Ramos (cell line): ENCODE data around the gene ALAS2.
"Not testable (repeated sequence)": the region's sequence is repeated elsewhere in the genome, so short reads cannot be mapped to it uniquely, and the experiment has no call there.

ENCODE experiments used
- in situ Hi-C: fragments of 300-500 bp; cut with MboI; formaldehyde crosslinking; loops from one replicate; pipeline ENCODE4 v1.14.3; 2022; ENCODE audit warnings: low sequenced_read_pairs; ENCODE audit not compliant: unreplicated experiment

ALAS2 gene

DNA sequence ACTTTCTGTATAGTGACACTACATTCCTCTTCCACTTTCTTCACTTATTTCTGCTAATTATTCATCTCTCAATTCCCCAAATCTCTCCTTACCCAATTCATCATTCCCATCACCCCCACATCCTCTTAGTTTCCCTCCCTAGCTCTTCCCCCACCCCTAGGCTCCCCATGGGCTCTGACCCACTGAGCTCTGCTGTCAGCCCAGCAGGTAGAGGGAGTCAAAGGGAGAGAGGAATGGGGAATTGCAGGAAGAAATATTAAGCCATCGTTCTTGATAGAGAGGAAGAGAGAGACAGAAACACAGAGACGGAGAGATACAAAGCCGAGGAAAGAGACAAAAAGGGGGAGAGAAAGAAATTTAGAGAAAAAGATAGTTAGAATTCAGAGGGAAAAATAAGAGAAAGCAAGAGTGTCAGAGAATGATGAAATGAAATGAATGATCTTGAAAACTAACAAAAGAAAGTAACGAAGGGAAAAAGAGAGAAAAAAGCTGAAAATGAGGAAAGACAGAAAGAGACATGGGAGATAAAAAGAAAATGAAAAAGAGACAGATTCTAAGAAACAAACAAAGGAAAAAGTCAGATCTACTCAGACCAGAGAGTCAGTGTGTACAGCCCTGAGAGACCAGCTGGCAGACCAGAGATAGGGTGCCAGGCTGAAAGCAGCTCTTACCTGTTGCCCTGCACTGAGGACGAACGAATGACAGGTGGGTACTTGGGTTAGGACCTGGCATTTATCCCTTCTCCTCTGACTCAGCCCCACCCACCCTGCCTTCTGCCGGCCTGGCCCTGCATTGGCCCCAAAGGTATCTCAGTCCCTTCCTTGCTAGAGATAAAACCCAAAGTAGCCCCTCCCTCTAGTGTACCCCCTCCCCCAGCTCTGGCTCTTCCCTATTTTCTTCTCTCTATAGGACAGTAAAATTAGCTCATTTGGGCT, at the start of gene ALAS2:
Gene ALAS2 (minus strand): TSS at position 707 of the 935 bp plus-strand sequence. CDS start 4,977 bp downstream, outside the sequence.
- in situ Hi-C loops, result no loop called here

GRCh38 chrX:55074851-55075467, 44.2 kb upstream of the ALAS2 start, which contains the start of gene PAGE2B:
Gene PAGE2B, plus strand, starts transcription at chrX:55075030. Its CDS starts 1,012 bp downstream, at chrX:55076042.
- in situ Hi-C loops, result no loop called here

DNA sequence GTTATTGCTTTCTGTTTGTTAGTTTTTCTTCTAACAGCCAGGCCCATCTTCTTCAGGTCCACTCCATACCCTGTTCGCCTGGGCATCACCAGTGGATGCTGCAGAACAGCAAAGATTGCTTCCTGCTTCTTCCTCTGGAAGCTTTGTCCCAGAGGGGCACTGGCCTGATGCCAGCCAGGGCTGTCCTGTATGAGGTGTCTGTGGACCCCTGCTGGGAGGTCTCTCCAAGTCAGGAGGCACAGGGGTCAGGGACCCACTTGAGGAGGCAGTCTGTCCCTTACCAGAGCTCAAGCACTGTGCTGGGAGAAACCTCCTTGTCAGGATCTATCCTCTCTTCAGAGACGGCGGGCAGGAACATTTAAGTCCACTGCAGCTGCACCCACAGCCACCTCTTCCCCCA, 41.5 kb upstream of the ALAS2 start:
- in situ Hi-C loops, result no loop called here

- in situ Hi-C loops, result not testable (repeated sequence)
Observed at GRCh38 chrX:55067180-55067579, 36.4 kb upstream of the ALAS2 start.

DNA sequence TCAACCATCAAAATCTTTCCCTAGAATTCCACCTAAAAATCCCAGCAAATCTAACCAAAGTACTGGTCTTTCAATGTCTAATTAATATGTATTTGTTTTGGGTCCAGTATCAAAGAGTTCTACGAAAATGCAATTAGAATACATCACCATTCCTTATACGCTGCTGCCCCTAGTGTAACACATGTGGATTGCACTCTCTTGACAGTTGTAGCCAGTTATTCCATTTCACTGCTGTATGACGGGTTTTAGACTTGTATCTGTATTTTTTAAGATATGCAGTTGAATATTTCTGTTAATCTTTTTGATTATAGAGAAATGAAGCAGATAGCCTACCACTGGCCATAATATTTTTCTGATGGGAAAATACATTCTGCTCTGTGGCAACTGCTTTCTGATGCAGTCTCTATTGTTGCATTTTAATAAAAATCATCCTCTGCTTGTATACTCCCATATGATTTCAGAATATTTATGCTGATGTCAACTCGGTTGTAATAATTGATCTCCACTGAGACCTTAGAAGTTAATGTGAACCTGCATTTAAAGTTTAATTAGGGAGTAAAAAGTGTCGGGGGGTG, 27.0 kb upstream of the ALAS2 start:
- in situ Hi-C loops, result no loop called here

- in situ Hi-C loops, result no loop called here
Observed at GRCh38 chrX:55056820-55057674, 26.3 kb upstream of the ALAS2 start.

- in situ Hi-C loops, result not testable (repeated sequence)
Observed at GRCh38 chrX:55050599-55050998, 19.8 kb upstream of the ALAS2 start.

DNA sequence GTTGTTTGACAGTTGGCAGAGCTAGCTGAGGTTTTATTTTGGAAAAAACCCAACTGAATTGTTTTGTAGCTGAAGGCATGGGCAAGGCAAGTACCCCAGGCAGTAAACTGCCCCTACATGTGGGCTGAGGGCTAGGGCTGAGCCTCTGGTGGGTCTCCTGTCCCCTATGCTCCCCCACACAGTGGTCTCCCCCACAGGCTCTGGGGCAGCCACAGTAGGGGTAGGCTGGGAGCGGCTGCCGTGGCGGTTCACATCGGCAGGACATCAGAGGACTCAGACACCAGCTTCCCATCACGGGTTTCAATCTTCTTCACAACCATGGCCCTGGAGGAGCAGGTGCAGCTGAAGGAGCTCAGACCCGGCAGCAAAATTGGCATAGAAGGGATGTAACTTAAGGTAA, 10.7 kb upstream of the ALAS2 start:
- in situ Hi-C loops, result no loop called here

GRCh38 chrX:55039471-55039870, 8.7 kb upstream of the ALAS2 start:
- in situ Hi-C loops, result no loop called here

- in situ Hi-C loops, result no loop called here
Observed at GRCh38 chrX:55033429-55033828, 2.7 kb upstream of the ALAS2 start.

DNA sequence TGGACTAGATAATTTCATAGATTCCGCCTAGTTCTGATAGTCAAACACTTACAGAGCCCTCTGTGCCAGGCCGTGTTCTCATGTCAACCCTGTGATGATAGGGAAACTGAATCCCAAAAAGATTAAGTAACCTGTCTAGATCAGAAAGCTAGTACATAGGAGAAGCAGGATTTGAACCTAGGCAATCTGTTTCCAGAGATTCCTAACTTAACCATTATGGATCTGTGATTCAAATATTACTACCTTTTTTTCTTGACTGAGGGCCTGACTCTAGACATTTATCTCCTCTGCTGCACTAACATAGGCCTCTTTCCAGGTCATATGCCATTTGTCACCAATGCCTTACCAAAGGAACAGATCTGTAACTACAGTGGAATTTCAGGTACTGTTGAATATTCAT, 1.5 kb downstream of the ALAS2 start:
- in situ Hi-C loops, result no loop called here

DNA sequence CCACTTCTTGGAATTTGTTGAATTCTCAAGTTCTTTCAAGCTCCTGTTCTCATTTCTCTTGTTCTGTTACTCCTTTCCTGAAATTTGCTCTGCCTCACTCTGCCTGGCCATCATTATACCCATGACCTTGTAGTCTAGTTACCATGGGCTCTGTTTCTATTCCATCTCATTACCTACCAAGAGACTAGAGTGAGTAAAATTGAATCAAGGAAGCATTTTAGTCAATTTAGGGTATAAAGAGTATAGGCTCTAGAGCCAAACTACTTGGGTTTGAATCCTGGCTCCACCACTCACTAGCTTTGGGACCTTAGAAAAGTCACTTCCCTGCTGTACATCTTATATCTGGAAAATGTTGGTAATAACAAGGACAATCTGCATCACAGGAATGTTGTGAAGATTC, 2.2 kb downstream of the ALAS2 start:
- in situ Hi-C loops, result no loop called here

- in situ Hi-C loops, result no loop called here
Observed at GRCh38 chrX:55028040-55028439, 2.7 kb downstream of the ALAS2 start.

- in situ Hi-C loops, result no loop called here
Observed at GRCh38 chrX:55026840-55027239, 3.9 kb downstream of the ALAS2 start.

GRCh38 chrX:55026143-55026542, 4.6 kb downstream of the ALAS2 start:
- in situ Hi-C loops, result no loop called here

- in situ Hi-C loops, result no loop called here
Observed at GRCh38 chrX:55014897-55015299, 15.9 kb downstream of the ALAS2 start.

- in situ Hi-C loops, result no loop called here
Observed at GRCh38 chrX:55011294-55011693, 19.5 kb downstream of the ALAS2 start.

GRCh38 chrX:55008571-55009358, 22.0 kb downstream of the ALAS2 start:
- in situ Hi-C loops, result no loop called here

- in situ Hi-C loops, result no loop called here
Observed at GRCh38 chrX:55007656-55008055, 23.1 kb downstream of the ALAS2 start.
